ENCODE measurements around the gene GGNBP2.

DNA sequence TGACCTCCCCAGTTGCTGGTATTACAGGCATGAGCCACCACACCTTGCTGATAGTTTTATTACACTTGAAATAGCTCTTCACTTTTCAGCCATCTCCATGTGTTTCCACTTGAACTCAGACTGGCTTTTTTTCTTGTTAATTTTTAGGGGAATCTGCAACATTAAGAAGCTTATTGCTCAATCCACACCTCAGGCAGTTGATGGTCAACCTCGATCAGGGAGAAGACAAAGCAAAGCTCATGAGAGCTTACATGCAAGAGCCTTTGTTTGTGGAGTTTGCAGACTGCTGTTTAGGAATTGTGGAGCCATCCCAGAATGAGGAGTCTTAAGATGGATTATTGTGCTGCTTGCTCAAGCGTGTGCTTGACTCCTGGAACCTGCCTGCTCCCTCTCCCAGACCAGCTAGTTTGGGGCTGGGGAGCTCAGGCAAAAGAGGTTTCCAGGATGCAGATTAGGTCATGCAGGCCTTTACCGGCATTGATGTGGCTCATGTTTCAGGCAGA is 49.6 kb upstream of the GGNBP2 start:
- TF ChIP-seq, protein P1, sequence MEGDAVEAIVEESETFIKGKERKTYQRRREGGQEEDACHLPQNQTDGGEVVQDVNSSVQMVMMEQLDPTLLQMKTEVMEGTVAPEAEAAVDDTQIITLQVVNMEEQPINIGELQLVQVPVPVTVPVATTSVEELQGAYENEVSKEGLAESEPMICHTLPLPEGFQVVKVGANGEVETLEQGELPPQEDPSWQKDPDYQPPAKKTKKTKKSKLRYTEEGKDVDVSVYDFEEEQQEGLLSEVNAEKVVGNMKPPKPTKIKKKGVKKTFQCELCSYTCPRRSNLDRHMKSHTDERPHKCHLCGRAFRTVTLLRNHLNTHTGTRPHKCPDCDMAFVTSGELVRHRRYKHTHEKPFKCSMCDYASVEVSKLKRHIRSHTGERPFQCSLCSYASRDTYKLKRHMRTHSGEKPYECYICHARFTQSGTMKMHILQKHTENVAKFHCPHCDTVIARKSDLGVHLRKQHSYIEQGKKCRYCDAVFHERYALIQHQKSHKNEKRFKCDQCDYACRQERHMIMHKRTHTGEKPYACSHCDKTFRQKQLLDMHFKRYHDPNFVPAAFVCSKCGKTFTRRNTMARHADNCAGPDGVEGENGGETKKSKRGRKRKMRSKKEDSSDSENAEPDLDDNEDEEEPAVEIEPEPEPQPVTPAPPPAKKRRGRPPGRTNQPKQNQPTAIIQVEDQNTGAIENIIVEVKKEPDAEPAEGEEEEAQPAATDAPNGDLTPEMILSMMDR (conservative IDR thresholded peaks at IDR 0.05; ENCODE audit: low read length) = no peak
- TF ChIP-seq EZH2phosphoT487 (IDR thresholded peaks at IDR 0.05; ENCODE audit: borderline replicate concordance) = no peak
